Uterine smooth muscle cell (primary cell): Measurements from ENCODE around the gene TAF11. TPM values are rescaled to one million over a fixed set of nuclear protein-coding genes. Genes with fewer than 3 reads are reported as not detected.

Experiments used
- total RNA-seq: library from RNA; depleted of rRNA; stranded (reverse); fragments of >200 nt; gene quantifications from 2 replicates; pipeline ENCODE4 v1.2.3, GENCODE V29; 2014

Gene TAF11
- total RNA-seq = 18.6 and 18.9 TPM in 2 replicates

GRCh38 chr6:34887753-34888513 is at the start of gene TAF11:
Gene TAF11 (minus strand): TSS chr6:34888042. CDS start chr6:34887957, 85 bp downstream.

GRCh38 chr6:34888874-34889555 is 1.2 kb upstream of the TAF11 start, which contains the start of gene ANKS1A:
Gene ANKS1A (plus strand): TSS chr6:34889255. CDS start chr6:34889403, 148 bp downstream.

Other genes starting within 250 kb of the TAF11 start
- gene ILRUN, start 191.3 kb downstream of the TAF11 start, total RNA-seq = 50.9 and 60.2 TPM in 2 replicates
- gene SNRPC, start 130.5 kb downstream of the TAF11 start, total RNA-seq = 39.6 and 55.6 TPM in 2 replicates
- 5.0 and 8.2 TPM in 2 replicates for gene BLTP3A, start 96.0 kb downstream of the TAF11 start, total RNA-seq
- 7.9 and 9.9 TPM in 2 replicates for gene ANKS1A, start 1.2 kb upstream of the TAF11 start, total RNA-seq